Endothelial cell of umbilical vein (primary cell): ENCODE data around the gene ABRAXAS1.

Experiments
- CTCF ChIP-seq, 2 donors: IDR thresholded peaks; 1 replicate in 1 of 2; 2 replicates in 1 of 2; pipeline ENCODE4 v1.5.1; 2011; ENCODE audit warnings: low read length in 2 of 2, mild to moderate bottlenecking in 2 of 2, moderate library complexity in 2 of 2, control low read depth in 1 of 2, inconsistent platforms in 1 of 2, low read depth in 1 of 2; ENCODE audit not compliant: insufficient read depth in 1 of 2; ENCODE audit errors: extremely low read depth in 1 of 2
- EZH2 ChIP-seq: IDR thresholded peaks from 2 replicates; pipeline ENCODE4 v1.6.1; 2012; ENCODE audit warnings: borderline replicate concordance, low read depth, mild to moderate bottlenecking, moderate library complexity, low read length, inconsistent platforms; ENCODE audit not compliant: severe bottlenecking
- MAX ChIP-seq: IDR thresholded peaks from 2 replicates; pipeline ENCODE4 v1.6.1; 2011; ENCODE audit not compliant: insufficient read depth, insufficient read length
- POLR2A ChIP-seq: IDR thresholded peaks from 2 replicates; pipeline ENCODE4 v1.6.1; 2012; ENCODE audit warnings: low read depth, mild to moderate bottlenecking, control low read depth, low read length

GRCh38 chr4:83498187-83498586 is 13.3 kb upstream of the ABRAXAS1 start:
- no peak for TF ChIP-seq CTCF (IDR thresholded peaks at IDR 0.05; ENCODE audit: extremely low read depth in 1 of 2, insufficient read depth in 1 of 2, low read depth in 1 of 2, low read length in 2 of 2)
- TF ChIP-seq EZH2 = no peak
- no peak for TF ChIP-seq MAX
- TF ChIP-seq POLR2A = no peak
